ENCODE measurements around the gene CDKL4.

GRCh38 chr2:39228413-39229209 lies 15.2 kb downstream of the CDKL4 start:
- TF ChIP-seq CTCF (IDR thresholded peaks at IDR 0.05), result no peak; the same call in 2 of the 3 replicates
- no peak for TF ChIP-seq REST (IDR thresholded peaks at IDR 0.05)
- no peak for TF ChIP-seq RAD21 (conservative IDR thresholded peaks at IDR 0.05 in 1 of 2, IDR thresholded peaks at IDR 0.05 in 1 of 2)
- no peak for TF ChIP-seq JUNB (IDR thresholded peaks at IDR 0.05)
- TF ChIP-seq MAZ (IDR thresholded peaks at IDR 0.05; ENCODE audit: borderline replicate concordance, low read depth, low read length), result no peak
- no peak for TF ChIP-seq MAX (IDR thresholded peaks at IDR 0.05)
- no peak for TF ChIP-seq BCL3 (IDR thresholded peaks at IDR 0.05)
- no peak for TF ChIP-seq PHF8 (IDR thresholded peaks at IDR 0.05; ENCODE audit: borderline replicate concordance, low read depth)
- no peak for TF ChIP-seq JUN (IDR thresholded peaks at IDR 0.05)
- TF ChIP-seq POLR2A (IDR thresholded peaks at IDR 0.05; ENCODE audit: low read length), result no peak

Measured in A549 (cell line).